Muscle of leg (tissue), 11 donors: ENCODE results near the gene CELF2. TPM values are rescaled to one million over a fixed set of nuclear protein-coding genes. Genes with fewer than 3 reads are reported as not detected.

Experiments
- DNase-seq: peaks from one replicate; pipeline ENCODE4 v3.0.0; 2013
- H3K27ac ChIP-seq: one replicate; pipeline ENCODE4 v1.5.1; 2013; ENCODE audit warnings: mild to moderate bottlenecking, low read length, control low read depth
- H3K27me3 ChIP-seq: one replicate; pipeline ENCODE4 v1.6.1; 2013; ENCODE audit warnings: low read length; ENCODE audit not compliant: control insufficient read depth, insufficient read depth
- H3K36me3 ChIP-seq: one replicate; pipeline ENCODE4 v1.6.1; 2013; ENCODE audit warnings: low read length; ENCODE audit not compliant: control insufficient read depth, insufficient read depth
- H3K4me1 ChIP-seq: one replicate; pipeline ENCODE4 v1.6.1; 2013; ENCODE audit warnings: low read length; ENCODE audit not compliant: control insufficient read depth, insufficient read depth
- H3K4me3 ChIP-seq: one replicate; pipeline ENCODE4 v1.5.1; 2013; ENCODE audit warnings: low read length, control low read depth
- H3K9me3 ChIP-seq: replicated peaks from 2 replicates; pipeline ENCODE4 v1.6.1; 2013; ENCODE audit warnings: low read depth, low read length; ENCODE audit not compliant: control insufficient read depth
- WGBS: methylation state at CpG from one replicate; pipeline ENCODE4 v1.1.5; 2013; ENCODE audit warnings: missing lambda C conversion rate; ENCODE audit not compliant: insufficient coverage; 5-methylcytosine and 5-hydroxymethylcytosine counted together
- polyA plus RNA-seq, 8 donors: library from polyadenylated mRNA; unstranded; fragments of 120-200 nt; gene quantifications; one replicate each; pipeline versions ENCODE4 v1.2.1 to v1.2.3, GENCODE V29; 2013; ENCODE audit warnings: inconsistent platforms in 1 of 8, low replicate concordance in 1 of 8; ENCODE audit not compliant: insufficient read length in 8 of 8, insufficient read depth in 1 of 8
- total RNA-seq: library from RNA; stranded (reverse); fragments of 120-200 nt; gene quantifications from one replicate; pipeline ENCODE4 v1.2.4, GENCODE V29; 2013

The CELF2 gene
- total and polyA plus RNA-seq, 9 donors, result 37.2 to 80.8 (median 65.8) TPM

DNA sequence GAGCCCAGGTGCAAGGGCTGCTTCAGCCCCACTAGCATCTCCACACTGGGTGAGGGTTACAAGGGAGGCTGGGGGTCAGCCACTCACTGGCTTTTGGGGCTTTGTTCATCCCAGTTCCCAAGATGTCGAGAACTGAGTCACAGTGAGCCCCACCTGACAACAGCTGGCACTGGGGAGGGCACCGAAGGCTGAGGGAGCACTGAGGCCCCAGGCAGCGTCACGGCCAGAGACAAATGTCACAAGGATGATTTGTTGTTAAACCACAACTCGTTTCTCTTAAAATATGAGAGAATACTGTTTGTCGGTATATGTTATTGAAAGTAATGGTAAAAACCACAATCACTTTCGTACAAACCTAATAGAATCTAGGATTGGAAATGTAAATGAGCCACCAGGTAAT is 219.9 kb downstream of the CELF2 start:
- Histone ChIP-seq H3K4me1 (peaks cover 18% of the 10 kb centered on the region), H3K27ac (no peak overlapping the region), H3K36me3 (peaks cover 8% of the 10 kb centered on the region), H3K27me3 (no peaks in the 10 kb centered on the region), H3K9me3 (peaks cover 2% of the 10 kb centered on the region), H3K4me3 (no peak overlapping the region)
- WGBS, result 94% methylated on average over 4 of the region's 7 CpGs
- no peak for DNase-seq

DNA sequence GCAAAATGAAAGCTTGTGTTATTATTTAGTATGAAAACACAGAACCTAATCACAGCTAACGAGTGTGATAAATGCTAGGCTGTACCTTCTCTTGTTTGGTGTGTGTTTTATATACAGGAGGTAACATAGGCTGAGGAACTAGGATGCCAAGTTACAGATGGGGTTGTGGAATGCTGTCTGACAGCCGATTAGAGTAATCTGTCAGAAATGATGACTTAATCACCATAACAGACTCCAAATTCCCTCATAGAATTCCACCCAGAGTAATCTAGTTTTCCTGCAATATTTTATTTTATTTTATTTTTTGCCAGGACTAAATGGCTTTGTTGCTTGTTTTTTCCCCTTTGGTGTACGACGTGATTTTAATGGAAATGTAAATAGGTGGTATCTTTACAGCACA is 221.2 kb downstream of the CELF2 start:
- no peak overlapping the region for H3K4me3 ChIP-seq
- no peak for DNase-seq
- WGBS, result no CpG with 5 or more reads among the region's 4 CpGs
- H3K4me1 ChIP-seq, result peaks cover 30% of the 10 kb centered on the region
- no peaks in the 10 kb centered on the region for H3K9me3 ChIP-seq
- peaks cover 8% of the 10 kb centered on the region for H3K36me3 ChIP-seq
- no peaks in the 10 kb centered on the region for H3K27me3 ChIP-seq
- no peak overlapping the region for H3K27ac ChIP-seq

DNA sequence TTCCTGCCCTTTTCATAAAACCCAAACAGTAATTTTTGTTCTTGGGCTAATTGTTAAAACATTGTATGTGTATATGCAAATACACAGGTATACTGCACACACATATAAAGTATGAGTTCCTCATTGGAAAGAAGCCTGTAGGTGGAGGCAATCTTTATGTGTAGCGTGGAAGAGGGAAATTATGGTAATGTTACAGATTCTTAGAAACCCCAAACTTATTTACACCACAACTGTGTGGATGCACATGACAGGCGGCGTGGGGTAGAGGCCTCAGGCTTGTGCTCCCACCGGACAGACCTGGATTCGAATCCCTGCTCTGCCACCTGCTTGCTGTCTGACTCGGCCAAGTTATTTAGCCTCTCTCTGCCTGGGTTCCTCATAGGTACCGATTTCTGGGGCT is 223.0 kb downstream of the CELF2 start:
- WGBS, result 99% methylated on average over 6 of the region's 7 CpGs
- Histone ChIP-seq H3K36me3 (peaks cover 6% of the 10 kb centered on the region), H3K27me3 (no peaks in the 10 kb centered on the region), H3K4me1 (peaks cover 37% of the 10 kb centered on the region), H3K9me3 (no peaks in the 10 kb centered on the region), H3K27ac (no peak overlapping the region), H3K4me3 (no peak overlapping the region)
- no peak for DNase-seq

DNA sequence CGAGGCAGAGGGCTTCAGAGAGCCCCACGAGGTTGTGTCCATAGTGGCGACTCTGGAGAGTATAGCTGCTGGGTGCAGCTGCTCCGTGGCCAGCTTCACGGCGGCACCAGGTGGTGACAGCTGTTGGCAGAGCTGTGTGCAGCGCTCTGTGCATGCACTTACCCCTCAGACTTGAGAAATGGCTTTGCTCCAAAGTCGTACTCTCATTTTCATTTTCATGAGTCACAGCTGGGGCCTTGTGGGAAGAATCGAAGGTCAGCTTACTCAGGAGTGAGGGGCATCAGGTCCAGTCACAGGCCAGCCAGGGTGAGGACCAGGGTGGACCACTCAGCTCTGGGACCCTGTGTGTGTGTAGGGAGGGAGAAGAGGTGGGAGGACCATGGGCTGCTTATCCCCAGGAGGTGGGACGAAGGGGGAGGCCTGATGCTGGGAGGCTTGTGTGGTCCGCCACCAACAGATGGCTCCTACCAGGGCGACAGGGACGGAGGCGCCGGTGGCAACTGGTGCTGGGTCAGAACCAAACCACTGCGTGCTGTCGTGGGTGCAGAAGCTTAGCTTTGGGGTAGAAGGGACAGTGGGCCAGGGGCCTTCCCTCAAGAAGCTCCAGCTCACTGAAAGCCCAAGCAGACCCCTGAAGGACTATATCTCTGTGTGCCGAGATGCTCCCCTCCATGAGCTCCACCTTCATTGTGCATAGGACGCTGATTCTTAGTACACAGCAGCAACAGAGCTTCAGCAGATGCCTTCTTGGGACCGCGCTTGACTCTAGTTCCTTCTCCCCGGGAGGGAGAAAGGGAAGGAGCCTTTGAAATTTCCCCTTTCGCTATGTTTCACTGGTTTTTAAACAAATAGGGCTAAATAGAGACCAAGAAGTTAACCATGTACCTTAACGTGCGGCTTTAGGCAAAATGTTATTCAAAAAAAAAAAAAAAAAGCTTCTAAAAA is 225.0 kb downstream of the CELF2 start:
- Histone ChIP-seq H3K36me3 (peaks cover 11% of the 10 kb centered on the region), H3K27ac (peak overlapping the region; percentile 80), H3K9me3 (no peaks in the 10 kb centered on the region), H3K27me3 (no peaks in the 10 kb centered on the region), H3K4me1 (peaks cover 46% of the 10 kb centered on the region), H3K4me3 (no peak overlapping the region)
- peak; percentile 89 for DNase-seq
- 68% methylated on average over 16 of the region's 25 CpGs for WGBS

DNA sequence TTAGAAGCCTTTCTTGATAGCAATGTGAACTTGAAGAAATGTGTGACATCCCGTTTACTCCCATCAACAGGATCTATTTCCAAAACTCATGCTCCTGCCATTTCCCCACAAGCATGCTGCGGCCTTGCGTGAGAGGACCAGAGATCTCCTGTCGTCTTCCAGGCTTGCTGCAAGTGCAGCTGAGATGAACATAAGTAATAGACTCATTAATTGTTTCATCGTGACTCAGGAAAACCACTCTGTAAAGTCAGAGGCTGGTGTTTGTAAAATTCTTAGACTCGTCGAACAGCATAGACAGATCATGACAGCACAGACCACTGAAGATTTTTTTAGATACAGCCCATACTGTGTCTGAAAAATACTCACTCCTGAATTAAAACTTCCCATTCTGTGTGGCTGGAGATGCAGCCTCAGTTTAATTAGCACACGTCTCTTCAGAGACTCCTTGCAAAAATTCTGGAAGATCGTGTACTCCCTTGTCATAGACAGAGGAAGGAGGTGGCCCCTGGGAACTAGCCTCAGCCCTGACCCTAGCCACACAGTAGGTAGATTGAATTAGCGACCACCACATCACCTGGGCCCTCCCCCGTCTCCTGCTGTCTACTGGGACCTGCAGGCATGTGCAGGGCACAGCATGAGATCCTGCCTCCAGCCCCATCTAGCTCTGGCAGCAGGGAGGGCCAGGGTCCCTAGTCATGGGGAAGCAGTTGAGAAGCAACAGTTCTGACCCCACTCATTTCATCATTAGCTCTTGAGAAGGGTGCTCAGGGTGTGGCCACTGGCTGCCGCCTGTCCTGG is 226.0 kb downstream of the CELF2 start:
- peaks cover 46% of the 10 kb centered on the region for H3K4me1 ChIP-seq
- 85% methylated on average over 7 of the region's 12 CpGs for WGBS

DNA sequence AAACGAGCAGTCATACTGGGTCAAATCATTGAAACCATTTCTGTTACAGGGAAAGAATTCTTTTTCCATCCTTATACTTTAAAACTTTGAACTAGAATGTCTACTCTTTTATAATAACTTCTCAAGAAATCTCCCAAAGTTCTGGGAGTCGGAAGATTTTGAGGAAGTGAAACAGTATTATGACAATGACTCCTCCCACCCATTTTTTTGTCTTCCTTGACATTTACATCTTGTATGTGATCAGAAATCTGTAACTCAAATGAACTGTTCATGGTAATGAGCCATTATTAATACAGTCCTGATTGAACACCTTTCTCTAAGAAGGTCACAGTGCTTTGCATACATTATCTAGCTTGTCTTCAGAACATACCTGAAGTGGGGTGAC is 227.4 kb downstream of the CELF2 start:
- Histone ChIP-seq H3K27ac (no peak overlapping the region), H3K4me1 (peaks cover 52% of the 10 kb centered on the region), H3K4me3 (no peak overlapping the region), H3K9me3 (no peaks in the 10 kb centered on the region), H3K27me3 (no peaks in the 10 kb centered on the region), H3K36me3 (peaks cover 17% of the 10 kb centered on the region)
- no CpG with 5 or more reads among the region's 2 CpGs for WGBS
- no peak for DNase-seq

More for the DNA sequence above, 226.0 kb downstream of the CELF2 start:
- H3K36me3 ChIP-seq, result peaks cover 14% of the 10 kb centered on the region
- no peak overlapping the region for H3K27ac ChIP-seq
- no peak overlapping the region for H3K4me3 ChIP-seq
- no peaks in the 10 kb centered on the region for H3K9me3 ChIP-seq
- no peaks in the 10 kb centered on the region for H3K27me3 ChIP-seq
- no peak for DNase-seq

DNA sequence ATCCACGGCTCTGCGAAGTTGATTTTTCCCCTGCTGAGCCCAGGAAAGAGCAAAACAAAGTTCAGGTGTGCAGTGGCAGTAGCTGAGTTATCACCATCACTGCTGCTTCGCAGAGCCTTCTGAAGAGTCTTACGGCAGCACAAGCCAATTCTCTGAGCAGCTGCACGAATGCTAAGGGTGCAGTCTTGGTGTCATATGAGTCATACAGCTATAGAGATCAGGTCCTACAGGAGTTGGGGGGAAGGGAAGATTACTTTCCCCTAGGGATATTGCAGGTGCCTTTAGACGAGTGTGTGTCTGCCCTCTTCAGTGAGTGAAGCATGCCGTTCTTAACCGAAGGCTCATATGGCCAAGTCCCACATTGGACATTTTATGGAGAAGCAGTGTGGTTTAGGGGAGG is 227.8 kb downstream of the CELF2 start:
- Histone ChIP-seq H3K27me3 (no peaks in the 10 kb centered on the region), H3K27ac (no peak overlapping the region), H3K36me3 (peaks cover 19% of the 10 kb centered on the region), H3K4me3 (no peak overlapping the region), H3K4me1 (peaks cover 50% of the 10 kb centered on the region), H3K9me3 (no peaks in the 10 kb centered on the region)
- DNase-seq, result peak; percentile 23
- 83% methylated on average over 7 of the region's 8 CpGs for WGBS

DNA sequence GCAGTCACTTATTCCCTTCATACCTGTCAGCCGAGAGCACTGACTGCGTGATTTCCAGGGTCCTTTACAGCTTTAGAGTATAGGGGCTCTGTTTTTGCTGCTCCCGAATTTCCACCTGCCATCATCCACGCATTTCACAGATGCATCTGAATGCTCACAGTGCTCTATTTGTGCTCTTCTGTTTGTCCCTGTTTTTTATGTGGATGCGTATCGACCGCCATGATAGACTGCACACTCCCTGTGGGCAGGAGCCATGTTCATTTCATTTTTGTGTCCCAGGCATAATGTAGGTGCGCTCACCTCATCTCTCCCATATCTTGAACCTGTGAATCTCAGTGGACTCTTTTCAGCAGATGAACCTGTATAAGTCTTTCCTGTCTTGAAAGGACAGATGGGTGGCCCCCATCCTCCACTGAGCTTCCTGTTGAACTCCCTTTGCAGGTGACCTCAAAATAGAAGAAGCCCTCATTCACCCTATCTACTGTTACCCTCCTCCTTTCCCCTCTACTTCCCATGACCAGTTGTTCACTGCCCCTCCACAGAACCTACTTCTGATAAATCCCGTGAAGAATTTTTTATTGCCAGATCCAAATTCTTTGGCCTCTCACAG is 228.4 kb downstream of the CELF2 start:
- 83% methylated on average over 9 of the region's 9 CpGs for WGBS
- Histone ChIP-seq H3K9me3 (no peaks in the 10 kb centered on the region), H3K4me3 (no peak overlapping the region), H3K4me1 (peaks cover 45% of the 10 kb centered on the region), H3K27me3 (no peaks in the 10 kb centered on the region), H3K27ac (no peak overlapping the region), H3K36me3 (peaks cover 19% of the 10 kb centered on the region)
- DNase-seq, result no peak

DNA sequence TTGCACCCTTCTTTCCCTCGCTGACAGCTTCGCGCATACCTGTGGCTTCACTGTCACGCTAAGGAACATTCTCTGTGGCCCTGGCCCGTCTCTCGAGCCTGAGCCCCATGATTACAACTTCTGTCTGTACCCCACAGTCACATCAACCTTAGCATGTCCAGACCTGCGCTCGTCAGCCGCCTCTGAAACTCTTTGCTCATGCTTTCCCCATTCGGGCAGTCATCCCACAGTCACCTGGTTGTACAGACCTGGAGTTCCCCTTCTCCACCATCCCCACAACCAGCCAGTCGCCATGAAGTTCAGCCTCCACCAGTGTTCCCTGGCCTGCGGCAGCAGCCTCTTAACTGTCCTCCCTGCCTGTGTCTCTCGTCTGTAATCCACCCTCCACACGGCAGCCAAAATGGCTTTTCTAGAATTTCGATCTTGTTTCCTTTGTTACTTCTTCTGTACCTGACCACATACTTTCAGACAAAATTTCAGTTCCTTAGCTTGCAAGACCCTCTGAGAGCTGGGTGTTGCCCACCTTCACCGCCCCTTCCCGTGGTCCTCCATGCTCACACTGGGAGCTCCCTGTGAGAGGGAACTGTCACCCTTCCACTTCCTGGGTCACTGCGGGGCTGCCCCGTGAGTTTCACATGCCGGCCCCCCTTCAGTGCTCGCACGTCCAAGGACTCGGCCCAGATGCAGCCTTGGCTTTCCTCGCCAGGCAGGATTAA is 229.2 kb downstream of the CELF2 start:
- peaks cover 44% of the 10 kb centered on the region for H3K4me1 ChIP-seq
- peaks cover 26% of the 10 kb centered on the region for H3K36me3 ChIP-seq
- no peak overlapping the region for H3K4me3 ChIP-seq
- 95% methylated on average over 24 of the region's 24 CpGs for WGBS
- DNase-seq, result no peak
- H3K27ac ChIP-seq, result no peak overlapping the region
- H3K9me3 ChIP-seq, result no peaks in the 10 kb centered on the region
- no peaks in the 10 kb centered on the region for H3K27me3 ChIP-seq
